Activated effector memory CD4-positive, alpha-beta T cell treated with anti-CD3 and anti-CD28 coated beads, Interleukin-2, amount 50 U/mL, for 16 hours (primary cell): Measurements from ENCODE around the gene CCDC102A.
A peak's percentile ranks its signal among the peaks of the same experiment; 100 is the strongest.

Experiments
- DNase-seq: peaks from one replicate; pipeline ENCODE4 v3.0.0-alpha.2; 2020

The CCDC102A gene

GRCh38 chr16:57535680-57536305, 578 bp downstream of the CCDC102A start:
- DNase-seq = peak; percentile 98

GRCh38 chr16:57534881-57535658, 1.3 kb downstream of the CCDC102A start:
- no peak for DNase-seq

GRCh38 chr16:57534337-57534880, 2.0 kb downstream of the CCDC102A start:
- no peak for DNase-seq

- DNase-seq = no peak
These were observed 2.7 kb downstream of the CCDC102A start for GRCh38 chr16:57533431-57534336.

- DNase-seq = peak; percentile 63
These were observed 4.1 kb downstream of the CCDC102A start for GRCh38 chr16:57532266-57532625.

- DNase-seq = peak; percentile 51
These were observed 4.6 kb downstream of the CCDC102A start for GRCh38 chr16:57531635-57532265.

- DNase-seq = peak; percentile 46
These were observed 5.2 kb downstream of the CCDC102A start for GRCh38 chr16:57531253-57531575.

- DNase-seq = no peak
These were observed 5.7 kb downstream of the CCDC102A start for GRCh38 chr16:57530522-57531252.

- DNase-seq = peak; percentile 87
These were observed 6.3 kb downstream of the CCDC102A start for GRCh38 chr16:57530104-57530521.

GRCh38 chr16:57529391-57530103, 6.8 kb downstream of the CCDC102A start:
- DNase-seq = no peak

- peak; percentile 62 for DNase-seq
These were observed 7.6 kb downstream of the CCDC102A start for GRCh38 chr16:57528499-57529390.

GRCh38 chr16:57527610-57528360, 8.6 kb downstream of the CCDC102A start:
- no peak for DNase-seq

GRCh38 chr16:57527027-57527426, 9.3 kb downstream of the CCDC102A start:
- no peak for DNase-seq

GRCh38 chr16:57526498-57526897, 9.9 kb downstream of the CCDC102A start:
- DNase-seq = no peak

GRCh38 chr16:57525761-57526160, 10.6 kb downstream of the CCDC102A start:
- no peak for DNase-seq

GRCh38 chr16:57522960-57523359, 13.4 kb downstream of the CCDC102A start:
- DNase-seq = no peak

- DNase-seq = peak; percentile 93
These were observed 16.5 kb downstream of the CCDC102A start for GRCh38 chr16:57519796-57520360.

GRCh38 chr16:57518922-57519321, 17.4 kb downstream of the CCDC102A start:
- no peak for DNase-seq

GRCh38 chr16:57518520-57518919, 17.9 kb downstream of the CCDC102A start:
- no peak for DNase-seq
